ENCODE results near the gene GTF2IRD2.
A peak's percentile ranks its signal among the peaks of the same experiment; 100 is the strongest.
"Not testable (repeated sequence)": the region's sequence is repeated elsewhere in the genome, so short reads cannot be mapped to it uniquely, and the experiment has no call there.

GTF2IRD2 gene

DNA sequence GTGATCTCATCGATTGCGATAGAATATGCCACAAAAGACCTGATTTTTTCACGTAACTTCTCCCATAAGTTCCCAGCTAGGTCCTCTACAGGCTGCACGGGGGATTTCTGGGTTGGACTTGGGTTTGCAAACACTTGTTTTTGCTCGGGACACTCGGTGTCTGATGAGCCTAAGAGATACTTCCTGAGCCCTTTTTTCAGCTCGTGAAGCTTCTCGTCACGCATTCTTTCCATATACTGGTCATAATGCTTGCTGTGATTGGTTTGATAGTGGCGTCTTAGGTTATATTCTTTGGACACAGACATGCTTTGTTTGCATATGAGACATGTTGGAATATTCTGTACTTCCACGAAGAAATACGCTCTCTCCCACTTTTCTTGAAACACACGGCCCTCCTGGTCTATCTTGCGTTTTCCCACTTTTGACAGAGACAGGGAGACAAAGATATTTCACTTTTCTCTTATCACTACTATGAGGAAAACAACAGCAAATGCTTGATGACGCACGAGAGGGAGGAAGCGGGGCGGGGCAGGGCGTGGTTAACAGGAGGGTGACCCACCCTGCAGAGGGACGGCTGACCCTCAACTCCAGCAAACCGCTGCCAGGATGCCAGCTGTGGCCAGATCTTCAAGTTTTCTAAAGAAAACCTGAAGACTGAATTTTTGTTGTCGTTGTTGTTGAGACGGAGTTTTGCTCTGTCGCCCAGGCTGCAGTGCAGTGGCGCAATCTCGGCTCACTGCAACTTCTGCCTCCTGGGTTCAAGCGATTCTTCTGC, 53.4 kb downstream of the GTF2IRD2 start:
- not testable (repeated sequence) for H3K4me3 ChIP-seq; DNase-seq (ENCODE audit: low spot score); H3K27ac ChIP-seq

DNA sequence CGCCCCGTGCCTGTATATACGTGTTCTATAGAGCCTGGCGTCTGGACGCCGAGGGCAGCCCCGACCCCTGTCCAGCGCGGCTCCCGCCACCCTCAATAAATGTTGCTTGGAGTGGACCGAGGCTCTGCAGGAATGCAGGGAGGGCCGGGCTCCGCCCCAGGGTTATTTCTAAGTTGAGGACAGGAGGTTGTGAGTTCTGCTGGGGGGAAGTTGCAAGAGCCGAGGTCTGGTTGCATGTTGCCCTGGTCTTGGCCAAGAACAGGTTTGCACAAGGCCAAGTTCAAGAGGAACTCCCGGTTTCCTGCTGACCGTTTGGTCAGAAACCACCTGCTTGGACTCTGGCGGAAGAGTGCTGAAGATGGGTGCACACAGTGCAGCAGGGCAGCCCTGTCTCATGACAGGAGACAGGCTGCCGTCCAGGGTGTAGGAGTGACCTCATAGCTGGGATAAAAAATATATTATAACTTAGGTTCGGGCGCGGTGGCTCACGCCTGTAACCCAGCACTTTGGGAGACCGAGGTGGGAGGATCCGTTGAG, 62.1 kb downstream of the GTF2IRD2 start:
- not testable (repeated sequence) for DNase-seq (ENCODE audit: low spot score); H3K27ac ChIP-seq; H3K4me3 ChIP-seq

DNA sequence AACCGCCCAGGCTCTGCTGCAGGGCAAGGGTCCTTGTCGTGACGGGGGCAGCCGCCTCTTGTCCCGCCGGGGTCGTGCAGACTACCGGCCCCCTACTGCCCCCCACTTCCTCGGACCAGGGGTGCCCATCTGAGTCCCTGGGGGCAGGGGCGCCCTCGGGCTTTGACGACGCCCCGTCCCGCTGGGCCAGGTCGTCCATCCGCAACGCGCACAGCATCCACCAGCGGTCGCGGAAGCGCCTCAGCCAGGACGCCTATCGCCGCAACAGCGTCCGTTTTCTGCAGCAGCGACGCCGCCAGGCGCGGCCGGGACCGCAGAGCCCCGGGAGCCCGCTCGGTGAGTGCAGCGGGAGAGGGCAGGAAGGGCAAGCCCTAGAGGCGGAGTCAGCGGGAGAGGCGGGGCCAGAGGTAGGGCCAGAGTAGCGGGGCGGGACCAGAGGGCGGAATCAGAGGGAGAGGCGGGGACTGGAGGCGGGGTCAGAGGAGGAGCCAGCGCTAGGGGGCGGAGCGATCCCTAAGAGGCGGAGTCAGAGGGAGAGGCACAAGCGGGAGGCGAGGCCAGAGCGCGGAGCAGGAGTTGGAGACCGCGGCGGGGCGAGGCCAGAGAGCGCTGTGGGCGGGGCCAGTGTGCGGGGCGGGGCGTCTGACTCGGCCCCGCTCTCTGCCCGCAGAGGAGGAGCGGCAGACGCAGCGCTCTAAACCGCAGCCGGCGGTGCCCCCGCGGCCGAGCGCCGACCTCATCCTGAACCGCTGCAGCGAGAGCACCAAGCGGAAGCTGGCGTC, 62.8 kb downstream of the GTF2IRD2 start:
- H3K4me3 ChIP-seq = peak overlapping the region; percentile 62
- peak overlapping the region in 1 of 2 donors; percentile 37 for H3K27ac ChIP-seq
- peak; percentile 93 for DNase-seq (ENCODE audit: low spot score)

DNA sequence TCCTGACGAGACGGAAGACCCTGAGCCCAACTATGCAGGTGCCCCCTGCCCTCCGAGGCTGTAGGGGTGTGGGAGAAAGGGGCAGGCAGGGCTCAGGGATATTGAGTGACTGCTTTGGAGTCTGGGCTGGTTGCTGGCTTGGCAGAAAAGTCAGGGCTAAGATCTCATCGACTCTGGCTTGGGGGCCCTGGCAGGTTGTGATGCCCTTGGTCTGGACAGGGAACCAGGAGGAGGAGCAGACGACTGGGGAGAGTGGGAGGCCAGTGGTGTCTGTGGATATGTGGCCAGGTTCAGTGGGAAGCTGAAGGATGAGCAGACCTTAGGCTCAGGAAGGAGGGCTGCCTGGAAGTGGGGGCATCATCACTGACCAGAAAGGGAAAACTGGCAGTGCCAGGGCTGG, 67.8 kb downstream of the GTF2IRD2 start:
- peak; percentile 49 for DNase-seq (ENCODE audit: low spot score)
- not testable (repeated sequence) for H3K4me3 ChIP-seq, H3K27ac ChIP-seq

DNA sequence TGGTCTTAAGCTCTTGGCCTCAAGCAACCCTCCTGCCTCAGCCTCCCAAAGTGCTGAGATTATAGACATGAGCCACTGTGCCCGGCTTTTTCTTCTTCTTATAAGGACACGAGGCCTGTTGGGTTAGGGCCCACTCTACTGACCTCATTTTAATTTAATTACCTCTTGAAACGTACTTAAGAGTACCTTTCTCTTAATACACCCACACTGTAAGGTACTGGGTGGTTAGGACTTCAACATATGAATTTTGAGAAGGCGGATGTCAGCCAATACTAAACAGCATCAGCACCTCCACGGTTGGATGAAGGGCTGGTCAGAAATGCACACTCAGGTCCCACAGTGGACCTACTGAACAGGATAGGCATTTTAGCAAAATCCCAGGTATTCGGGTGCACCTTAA, 69.7 kb downstream of the GTF2IRD2 start:
- not testable (repeated sequence) for H3K27ac ChIP-seq; H3K4me3 ChIP-seq; DNase-seq (ENCODE audit: low spot score)

DNA sequence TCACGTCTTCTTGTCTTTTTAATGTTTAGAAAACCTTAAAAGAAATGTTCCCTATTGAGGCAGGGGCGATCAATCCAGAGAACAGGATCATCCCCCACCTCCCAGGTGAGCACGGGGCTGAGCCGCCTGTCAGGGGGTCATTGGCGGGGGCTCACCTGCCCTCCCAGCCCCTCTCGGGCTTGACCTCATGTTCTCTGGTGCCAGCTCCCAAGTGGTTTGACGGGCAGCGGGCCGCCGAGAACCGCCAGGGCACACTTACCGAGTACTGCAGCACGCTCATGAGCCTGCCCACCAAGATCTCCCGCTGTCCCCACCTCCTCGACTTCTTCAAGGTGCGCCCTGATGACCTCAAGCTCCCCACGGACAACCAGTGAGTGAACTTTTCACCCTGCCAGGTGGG, 72.4 kb downstream of the GTF2IRD2 start:
- not testable (repeated sequence) for H3K4me3 ChIP-seq; H3K27ac ChIP-seq; DNase-seq (ENCODE audit: low spot score)

DNA sequence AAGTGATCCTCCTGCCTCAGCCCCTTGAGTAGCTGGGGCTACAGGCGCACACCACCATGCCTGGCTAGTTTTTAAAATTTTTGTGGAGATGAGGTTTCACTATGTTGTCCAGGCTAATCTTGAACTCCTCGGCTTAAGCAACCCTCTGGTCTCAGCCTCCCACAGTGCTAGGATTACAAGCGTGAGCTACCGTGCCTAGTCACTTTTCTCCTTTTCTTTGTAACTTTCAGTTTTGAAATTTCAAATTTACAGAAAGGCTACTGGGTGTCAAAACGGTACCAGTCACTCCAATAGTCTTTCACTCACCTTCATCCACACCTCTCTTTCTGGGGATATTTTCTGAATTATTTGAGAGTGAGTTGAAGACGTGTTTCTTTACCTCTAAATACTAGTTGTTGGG, 76.3 kb downstream of the GTF2IRD2 start:
- not testable (repeated sequence) for H3K4me3 ChIP-seq; DNase-seq (ENCODE audit: low spot score); H3K27ac ChIP-seq

DNA sequence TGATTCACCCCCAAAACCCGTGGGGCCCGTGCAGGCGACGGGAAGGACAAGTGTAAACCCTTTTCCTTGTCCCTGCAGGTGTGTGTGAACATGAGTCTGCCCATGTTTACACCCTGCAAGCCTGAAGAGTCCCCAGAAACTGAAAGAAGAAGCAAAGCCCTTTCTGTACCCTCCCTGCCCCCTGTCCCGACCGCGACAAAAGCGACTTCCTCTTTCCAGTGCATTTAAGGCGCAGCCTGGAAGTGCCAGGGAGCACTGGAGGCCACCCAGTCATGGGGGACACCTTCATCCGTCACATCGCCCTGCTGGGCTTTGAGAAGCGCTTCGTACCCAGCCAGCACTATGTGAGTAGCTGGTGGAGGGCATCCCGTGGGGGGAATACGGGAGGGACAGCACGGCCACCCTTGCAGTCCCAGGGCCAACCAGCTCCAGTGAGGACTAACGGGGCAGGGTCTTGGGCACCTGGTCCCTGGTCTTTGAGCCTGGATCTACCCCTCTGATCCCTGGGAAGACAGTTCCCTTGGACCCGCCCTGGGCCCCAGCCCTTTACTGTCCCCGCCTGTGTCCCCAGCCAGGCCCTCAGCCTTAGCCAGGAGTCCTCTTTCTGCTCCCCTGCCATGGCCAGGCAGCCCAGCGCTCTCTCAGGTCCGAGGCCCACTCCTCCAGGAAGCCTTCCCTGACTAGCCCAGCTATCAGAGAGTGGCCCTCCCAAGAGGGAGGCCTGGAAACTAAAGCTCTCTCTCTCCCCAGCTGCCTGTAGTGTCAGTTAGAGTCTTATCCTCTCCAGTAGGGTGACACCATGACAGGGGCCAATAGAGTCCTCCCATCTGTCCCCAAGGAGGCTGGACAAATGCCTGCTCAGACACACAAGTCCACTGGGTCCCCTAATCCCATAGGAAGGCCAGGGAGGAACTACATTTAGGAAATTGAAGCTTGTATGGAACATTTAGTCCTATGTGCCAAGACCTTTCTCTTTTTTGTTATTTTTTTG, 77.3 kb downstream of the GTF2IRD2 start, which contains the start of gene NCF1:
NCF1 (plus strand) TSS at position 252 of the 991 bp plus-strand sequence; CDS start at position 273, 21 bp downstream.
- not testable (repeated sequence) for DNase-seq (ENCODE audit: low spot score); H3K27ac ChIP-seq; H3K4me3 ChIP-seq

DNA sequence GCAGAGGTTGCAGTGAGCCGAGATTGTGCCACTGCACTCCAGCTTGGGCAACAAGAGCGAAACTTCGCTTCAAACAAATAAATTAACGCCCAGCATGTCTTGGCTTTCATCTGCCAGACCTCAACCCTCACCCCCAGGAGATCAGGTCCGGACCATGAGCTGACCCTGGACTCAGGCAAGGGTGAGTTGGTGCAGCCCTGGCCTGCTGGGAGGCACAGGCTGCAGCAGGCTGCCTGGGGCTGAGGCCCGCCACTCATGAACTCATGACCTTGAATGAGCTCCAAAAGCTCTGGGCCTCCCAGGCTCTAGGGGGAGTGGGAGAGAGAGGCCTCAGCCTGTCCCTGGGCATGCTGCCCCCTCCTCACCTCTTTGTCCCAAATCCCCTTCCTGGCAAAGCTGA, 79.3 kb downstream of the GTF2IRD2 start:
- not testable (repeated sequence) for H3K27ac ChIP-seq; DNase-seq (ENCODE audit: low spot score); H3K4me3 ChIP-seq

DNA sequence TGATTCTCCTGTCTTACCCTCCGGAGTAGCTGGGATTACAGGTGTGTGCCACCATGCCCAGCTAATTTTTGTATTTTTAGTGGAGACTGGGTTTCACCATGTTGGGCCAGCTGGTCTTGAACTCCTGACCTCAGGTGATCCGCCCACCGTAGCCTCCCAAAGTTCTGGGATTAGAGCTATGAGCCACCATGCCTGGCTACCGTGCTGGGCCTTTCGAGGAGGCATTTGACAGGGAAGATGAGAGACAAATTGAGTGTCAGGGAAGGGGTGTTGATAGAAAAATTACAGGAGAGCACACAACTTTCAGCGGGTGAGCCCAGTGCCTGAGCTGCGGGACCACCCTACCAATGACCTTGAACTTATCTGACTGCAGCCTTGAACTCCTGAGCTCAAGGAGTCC, 81.3 kb downstream of the GTF2IRD2 start:
- DNase-seq (ENCODE audit: low spot score) = not testable (repeated sequence)

DNA sequence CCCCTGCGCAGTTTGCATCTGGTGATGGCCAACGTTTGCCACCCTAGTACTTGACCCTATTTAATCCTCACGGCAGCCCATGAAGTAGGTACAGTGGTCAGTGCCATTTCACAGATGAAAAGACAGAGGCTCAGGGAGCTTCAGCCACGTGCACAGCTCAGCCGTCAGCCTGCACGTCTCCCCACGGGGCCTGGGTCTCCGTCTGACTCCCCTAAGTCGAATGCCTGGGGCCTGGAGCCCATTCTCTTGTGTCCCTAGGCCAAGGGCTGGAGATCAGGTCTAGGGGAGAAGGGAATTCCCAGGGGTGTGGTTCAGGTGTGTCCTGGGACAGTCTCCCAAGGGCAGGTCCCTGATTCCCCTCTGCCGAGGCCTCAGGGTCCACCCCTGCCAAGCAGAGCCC, 84.4 kb downstream of the GTF2IRD2 start:
- peak; percentile 16 for DNase-seq (ENCODE audit: low spot score)
- H3K4me3 ChIP-seq, H3K27ac ChIP-seq: not testable (repeated sequence)

More for the DNA sequence above, 81.3 kb downstream of the GTF2IRD2 start:
- H3K4me3 ChIP-seq, H3K27ac ChIP-seq: not testable (repeated sequence)

DNA sequence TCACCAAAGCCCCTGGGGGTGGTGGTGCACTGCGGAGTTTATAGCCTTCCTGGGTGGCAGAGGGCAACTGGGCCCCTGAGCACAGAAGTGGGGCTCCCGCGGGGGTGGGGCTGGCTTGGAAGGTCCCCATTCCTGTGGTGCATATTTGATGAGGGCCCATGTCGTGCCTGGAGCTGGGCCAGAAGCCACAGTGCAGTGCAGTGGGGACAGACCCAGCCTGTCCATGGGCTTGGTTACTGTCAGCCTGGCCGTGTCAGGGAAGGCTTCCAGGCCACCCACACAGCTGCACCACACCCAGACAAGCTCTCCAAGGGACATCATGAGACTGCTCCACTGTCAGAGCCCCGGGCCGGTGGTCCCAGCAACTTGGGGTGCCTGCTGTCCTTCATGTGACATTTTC, 84.9 kb downstream of the GTF2IRD2 start:
- not testable (repeated sequence) for DNase-seq (ENCODE audit: low spot score); H3K27ac ChIP-seq; H3K4me3 ChIP-seq

DNA sequence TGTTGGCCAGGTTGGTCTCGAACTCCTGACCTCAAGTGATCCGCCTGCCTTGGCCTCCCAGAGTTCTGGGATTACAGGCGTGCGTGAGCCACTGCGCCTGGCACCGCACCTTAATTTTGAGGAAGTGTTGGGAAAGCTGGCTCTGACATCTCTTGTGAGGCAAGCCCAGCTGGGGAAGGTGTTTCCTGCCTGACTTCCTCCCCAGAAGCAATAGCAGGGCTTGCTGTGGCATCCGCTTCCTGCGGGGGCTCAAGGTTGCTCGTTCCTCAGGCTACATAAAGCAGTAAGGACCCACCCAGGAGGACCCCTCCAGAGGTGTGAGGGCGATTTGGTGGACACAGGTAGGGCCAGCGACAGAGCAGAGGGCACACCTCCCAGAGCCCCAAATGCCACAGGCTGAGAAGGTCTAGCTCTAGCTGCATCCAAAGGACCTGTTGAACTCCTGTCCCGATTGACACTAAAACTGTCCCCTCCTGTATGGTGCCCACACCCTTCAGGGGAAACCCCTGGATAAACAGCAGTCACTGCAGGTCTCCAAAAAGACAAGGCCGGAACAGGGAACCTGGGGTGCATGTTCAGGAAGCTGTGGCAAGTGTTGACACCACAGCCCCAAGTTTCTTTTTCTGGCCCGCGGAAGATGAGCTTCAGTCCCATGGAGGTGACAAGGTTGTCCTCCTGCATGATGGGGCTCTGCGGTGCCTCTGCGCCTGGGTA, 86.0 kb downstream of the GTF2IRD2 start:
- not testable (repeated sequence) for H3K27ac ChIP-seq; DNase-seq (ENCODE audit: low spot score); H3K4me3 ChIP-seq

DNA sequence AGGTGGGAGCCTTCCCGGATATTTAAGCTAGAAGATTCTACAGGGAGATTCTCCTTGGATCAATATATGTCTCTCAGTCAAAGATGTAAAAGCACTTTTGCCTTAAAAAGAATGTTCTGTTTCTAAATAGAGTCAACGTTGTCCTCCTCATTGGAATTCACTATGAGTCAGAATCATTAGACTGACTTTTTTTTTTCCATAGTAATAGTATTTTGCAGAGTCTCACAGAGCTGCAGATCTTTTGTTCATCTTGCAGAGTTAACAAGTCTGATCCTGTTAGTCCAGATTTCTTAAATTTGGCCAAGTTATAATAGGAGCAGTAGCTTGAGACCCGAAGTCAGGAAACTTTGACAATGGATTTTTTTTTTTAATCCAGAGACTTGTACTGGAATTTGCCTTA, 92.4 kb downstream of the GTF2IRD2 start:
- not testable (repeated sequence) for DNase-seq (ENCODE audit: low spot score); H3K4me3 ChIP-seq; H3K27ac ChIP-seq

DNA sequence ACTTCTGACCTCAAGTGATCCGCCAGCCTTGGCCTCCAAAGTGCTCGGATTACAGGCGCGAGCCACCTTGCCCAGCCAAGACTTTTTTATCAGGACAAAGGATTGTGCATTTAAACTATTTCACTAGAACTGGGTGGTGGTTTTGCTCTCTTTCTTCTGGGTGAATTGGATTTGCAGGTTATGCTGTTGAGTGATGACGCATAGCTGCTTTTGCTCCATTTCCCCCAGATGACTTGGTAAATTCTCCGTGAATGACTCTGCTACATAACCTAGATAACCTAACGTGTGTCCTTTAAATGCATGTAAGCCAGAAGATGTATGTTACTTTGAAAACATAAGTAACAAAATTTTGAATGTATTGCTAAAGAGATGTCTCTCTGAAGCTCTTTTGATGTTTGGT, 93.1 kb downstream of the GTF2IRD2 start:
- not testable (repeated sequence) for H3K27ac ChIP-seq; H3K4me3 ChIP-seq; DNase-seq (ENCODE audit: low spot score)

DNA sequence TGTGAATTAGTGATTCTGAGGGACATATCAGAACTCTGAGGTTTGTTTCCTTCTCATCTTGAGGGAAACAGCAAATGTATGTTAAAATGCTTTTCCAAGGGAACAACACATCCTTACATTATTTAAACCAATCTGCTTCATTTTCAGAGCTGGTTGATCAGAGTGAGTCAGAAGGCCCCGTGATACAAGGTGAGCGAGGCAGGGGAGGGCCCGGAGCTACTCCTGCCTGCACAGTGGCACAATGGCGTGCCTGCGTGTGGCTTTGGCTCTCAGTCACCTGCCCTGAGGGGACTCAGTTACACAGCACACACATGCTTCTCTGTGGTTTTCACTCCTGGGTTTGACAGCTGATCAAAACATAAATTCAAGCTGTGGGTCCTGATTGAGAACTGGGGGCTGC, 94.7 kb downstream of the GTF2IRD2 start:
- H3K27ac ChIP-seq; DNase-seq (ENCODE audit: low spot score); H3K4me3 ChIP-seq: not testable (repeated sequence)

DNA sequence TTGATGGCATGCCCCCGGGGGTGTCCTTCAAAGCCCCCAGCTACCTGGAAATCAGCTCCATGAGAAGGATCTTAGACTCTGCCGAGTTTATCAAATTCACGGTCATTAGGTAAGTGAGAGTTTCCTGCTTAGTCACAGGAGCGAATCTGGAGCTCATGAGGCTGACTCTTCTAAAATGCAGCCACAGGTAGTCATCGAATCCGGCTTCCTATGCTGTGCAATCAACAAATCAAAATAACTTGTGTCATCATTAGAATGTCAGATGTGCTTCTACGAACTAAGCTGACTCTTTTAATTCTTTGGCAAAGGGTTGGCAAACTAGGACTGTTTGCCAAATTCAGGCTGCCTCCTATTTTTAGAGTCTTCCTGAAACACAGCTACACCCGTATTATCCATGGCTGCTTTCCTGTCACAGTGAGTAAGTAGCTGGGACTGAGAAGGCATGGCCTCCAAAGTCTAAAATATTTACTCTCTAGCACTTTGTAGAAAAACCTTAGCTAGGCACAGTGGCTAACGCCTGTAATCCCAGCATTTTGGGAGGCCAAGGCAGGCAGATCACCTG, 97.4 kb downstream of the GTF2IRD2 start:
- not testable (repeated sequence) for H3K4me3 ChIP-seq; H3K27ac ChIP-seq; DNase-seq (ENCODE audit: low spot score)

Measured in coronary artery (tissue), 2 donors.